Activated naive CD4-positive, alpha-beta T cell (primary cell): ENCODE results near the gene SH3GL3.

Experiments used
- DNase-seq, 4 experiments: peaks; one replicate each; lab custom pipeline; 2025; lab: John Stamatoyannopoulos, UW

The SH3GL3 gene

GRCh38 chr15:83616840-83617239 is 169.7 kb downstream of the SH3GL3 start:
- no peak for DNase-seq

- DNase-seq = no peak
Observed at GRCh38 chr15:83626171-83626802, 179.1 kb downstream of the SH3GL3 start.

- DNase-seq = no peak
Observed at GRCh38 chr15:83631534-83631933, 184.4 kb downstream of the SH3GL3 start.

GRCh38 chr15:83643201-83643600 is 196.1 kb downstream of the SH3GL3 start:
- DNase-seq = no peak

GRCh38 chr15:83644439-83644838 is 197.3 kb downstream of the SH3GL3 start:
- no peak for DNase-seq

GRCh38 chr15:83650831-83651230 is 203.7 kb downstream of the SH3GL3 start:
- DNase-seq = no peak

- no peak for DNase-seq
Observed at GRCh38 chr15:83651541-83651940, 204.4 kb downstream of the SH3GL3 start.

GRCh38 chr15:83652626-83653204 is 205.6 kb downstream of the SH3GL3 start:
- DNase-seq = no peak

- DNase-seq = no peak
Observed at GRCh38 chr15:83653288-83653638, 206.1 kb downstream of the SH3GL3 start.

- DNase-seq = no peak
Observed at GRCh38 chr15:83653639-83654378, 206.7 kb downstream of the SH3GL3 start, which contains the start of gene ADAMTSL3. Gene ADAMTSL3 (plus strand): TSS chr15:83654123. CDS start chr15:83655762, 1,639 bp downstream.

- no peak for DNase-seq
Observed at GRCh38 chr15:83654379-83655236, 207.5 kb downstream of the SH3GL3 start.

- DNase-seq = no peak
Observed at GRCh38 chr15:83655237-83655616, 208.1 kb downstream of the SH3GL3 start.

GRCh38 chr15:83656192-83656591 is 209.1 kb downstream of the SH3GL3 start:
- DNase-seq = no peak

GRCh38 chr15:83656943-83657528 is 209.9 kb downstream of the SH3GL3 start:
- no peak for DNase-seq

- DNase-seq = no peak
Observed at GRCh38 chr15:83657549-83657948, 210.4 kb downstream of the SH3GL3 start.

GRCh38 chr15:83658430-83659416 is 211.6 kb downstream of the SH3GL3 start:
- DNase-seq = no peak

GRCh38 chr15:83659417-83659812 is 212.3 kb downstream of the SH3GL3 start:
- no peak for DNase-seq

GRCh38 chr15:83665480-83665879 is 218.3 kb downstream of the SH3GL3 start:
- DNase-seq = no peak
